Endodermal cell (in vitro differentiated cells): ENCODE measurements around the gene BANP. TPM values are rescaled to one million over a fixed set of nuclear protein-coding genes. Genes with fewer than 3 reads are reported as not detected.
A peak's percentile ranks its signal among the peaks of the same experiment; 100 is the strongest.

Experiments
- DNase-seq: peaks from one replicate; pipeline ENCODE4 v3.0.0-alpha.2; 2017
- H3K27ac ChIP-seq: 2 replicates; pipeline ENCODE4 v1.5.1; 2013; ENCODE audit warnings: mild to moderate bottlenecking, low read depth, low read length, moderate library complexity
- H3K27me3 ChIP-seq: 2 replicates; pipeline ENCODE4 v1.6.1; 2013; ENCODE audit warnings: mild to moderate bottlenecking, low read length, moderate library complexity; ENCODE audit not compliant: insufficient read depth, control insufficient read depth, poor library complexity, severe bottlenecking
- H3K36me3 ChIP-seq: 2 replicates; pipeline ENCODE4 v1.7.0; 2013; ENCODE audit warnings: mild to moderate bottlenecking, low read length, moderate library complexity; ENCODE audit not compliant: control insufficient read depth, insufficient read depth
- H3K4me1 ChIP-seq: one replicate; pipeline ENCODE4 v1.7.0; 2013; ENCODE audit warnings: low read length; ENCODE audit not compliant: control insufficient read depth, insufficient read depth
- H3K4me3 ChIP-seq: 2 replicates; pipeline ENCODE4 v1.5.1; 2013; ENCODE audit warnings: mild to moderate bottlenecking, low read length, moderate library complexity
- H3K9ac ChIP-seq: 2 replicates; pipeline ENCODE4 v1.6.1; 2013; ENCODE audit warnings: mild to moderate bottlenecking, low read length, moderate library complexity; ENCODE audit not compliant: poor library complexity, severe bottlenecking; ENCODE audit errors: extremely low read depth
- H3K9me3 ChIP-seq: 2 replicates; pipeline ENCODE4 v1.6.1; 2013; ENCODE audit warnings: mild to moderate bottlenecking, low read length, moderate library complexity; ENCODE audit not compliant: control insufficient read depth
- H3K27ac Mint-ChIP-seq: 2 replicates; pipeline ENCODE4 v1.8.0; 2020; ENCODE audit warnings: mixed read lengths
- H3K27me3 Mint-ChIP-seq: 2 replicates; pipeline ENCODE4 v1.8.0; 2021; ENCODE audit warnings: mild to moderate bottlenecking, mixed read lengths; ENCODE audit not compliant: insufficient read depth
- H3K36me3 Mint-ChIP-seq: 2 replicates; pipeline ENCODE4 v1.8.0; 2020; ENCODE audit warnings: low read depth, mixed read lengths
- H3K4me1 Mint-ChIP-seq: 2 replicates; pipeline ENCODE4 v1.8.0; 2020; ENCODE audit warnings: mixed read lengths
- H3K4me3 Mint-ChIP-seq: 2 replicates; pipeline ENCODE4 v1.8.0; 2020; ENCODE audit warnings: mild to moderate bottlenecking, moderate library complexity, mixed read lengths
- H3K9me3 Mint-ChIP-seq: 2 replicates; pipeline ENCODE4 v1.8.0; 2020; ENCODE audit warnings: mild to moderate bottlenecking, mixed read lengths
- CTCF ChIP-seq: fragments of 200-600 bp; sonication (generic); conservative IDR thresholded peaks from 2 replicates; pipeline ENCODE4 v1.5.0; 2021; ENCODE audit warnings: antibody characterized with exemption, mild to moderate bottlenecking
- WGBS, 2 experiments: methylation state at CpG; one replicate each; pipeline versions ENCODE4 v1.1.5 to v1.1.7; 2013; ENCODE audit warnings: missing lambda C conversion rate in 2 of 2, mixed read lengths in 1 of 2; ENCODE audit not compliant: insufficient coverage in 1 of 2, insufficient read length in 1 of 2; 5-methylcytosine and 5-hydroxymethylcytosine counted together
- total RNA-seq, 2 donors: library from RNA; stranded (reverse); fragmentation: NEBNext Ultra II Directional in 1 of 2; extraction: Animal tissue kit (Norgen Biotek cat#: 25700) in 1 of 2; gene quantifications; 2 replicates in 1 of 2; 3 replicates in 1 of 2; pipeline ENCODE4 v1.2.1, GENCODE V29; 2021

BANP gene
- total RNA-seq, 2 donors from 2014 or later, result 39.5 to 45.5 TPM

GRCh38 chr16:88062341-88063210 lies 111.3 kb downstream of the BANP start:
- no peaks in the 10 kb centered on the region for H3K27me3 Mint-ChIP-seq
- H3K36me3 Mint-ChIP-seq, result peaks cover 22% of the 10 kb centered on the region
- peak overlapping the region; percentile 59 for H3K27ac Mint-ChIP-seq
- H3K4me3 Mint-ChIP-seq, result no peak overlapping the region
- Histone ChIP-seq H3K27ac (peak overlapping the region; percentile 58), H3K4me1 (no peaks in the 10 kb centered on the region), H3K4me3 (no peak overlapping the region), H3K36me3 (peaks cover 7% of the 10 kb centered on the region), H3K27me3 (no peaks in the 10 kb centered on the region), H3K9me3 (no peaks in the 10 kb centered on the region), H3K9ac (no peak overlapping the region)
- TF ChIP-seq CTCF, result no peak
- no peak for DNase-seq
- no peaks in the 10 kb centered on the region for H3K9me3 Mint-ChIP-seq
- no peaks in the 10 kb centered on the region for H3K4me1 Mint-ChIP-seq
- WGBS, 2 experiments, result 84 to 90% methylated on average over 26 to 30 of the region's 30 CpGs

GRCh38 chr16:88063211-88063773 lies 112.1 kb downstream of the BANP start:
- H3K4me1 Mint-ChIP-seq, result no peaks in the 10 kb centered on the region
- Histone ChIP-seq H3K36me3 (peaks cover 7% of the 10 kb centered on the region), H3K4me1 (no peaks in the 10 kb centered on the region), H3K27me3 (no peaks in the 10 kb centered on the region), H3K9ac (no peak overlapping the region), H3K9me3 (no peaks in the 10 kb centered on the region), H3K27ac (no peak overlapping the region), H3K4me3 (no peak overlapping the region)
- peak; percentile 33 for TF ChIP-seq CTCF
- H3K36me3 Mint-ChIP-seq, result peaks cover 22% of the 10 kb centered on the region
- WGBS, 2 experiments, result 93 to 95% methylated on average over 10 to 16 of the region's 16 CpGs
- no peak for DNase-seq
- H3K4me3 Mint-ChIP-seq, result no peak overlapping the region
- peak overlapping the region; percentile 52 for H3K27ac Mint-ChIP-seq
- H3K27me3 Mint-ChIP-seq, result no peaks in the 10 kb centered on the region
- H3K9me3 Mint-ChIP-seq, result no peaks in the 10 kb centered on the region

- TF ChIP-seq CTCF, result no peak
- Mint-ChIP-seq H3K27ac (peak overlapping the region; percentile 52), H3K4me1 (no peaks in the 10 kb centered on the region), H3K36me3 (peaks cover 22% of the 10 kb centered on the region), H3K27me3 (no peaks in the 10 kb centered on the region), H3K4me3 (no peak overlapping the region), H3K9me3 (no peaks in the 10 kb centered on the region)
- no peak overlapping the region for H3K27ac ChIP-seq
- no peak overlapping the region for H3K9ac ChIP-seq
- H3K9me3 ChIP-seq, result no peaks in the 10 kb centered on the region
- H3K4me1 ChIP-seq, result no peaks in the 10 kb centered on the region
- H3K4me3 ChIP-seq, result no peak overlapping the region
- H3K27me3 ChIP-seq, result no peaks in the 10 kb centered on the region
- WGBS, 2 experiments, result 97 to 99% methylated on average over 16 to 31 of the region's 31 CpGs
- peaks cover 7% of the 10 kb centered on the region for H3K36me3 ChIP-seq
- DNase-seq, result no peak
Observed at GRCh38 chr16:88064011-88064888, 113.0 kb downstream of the BANP start.
